ENCODE data around the gene TSPAN1.

The TSPAN1 gene

DNA sequence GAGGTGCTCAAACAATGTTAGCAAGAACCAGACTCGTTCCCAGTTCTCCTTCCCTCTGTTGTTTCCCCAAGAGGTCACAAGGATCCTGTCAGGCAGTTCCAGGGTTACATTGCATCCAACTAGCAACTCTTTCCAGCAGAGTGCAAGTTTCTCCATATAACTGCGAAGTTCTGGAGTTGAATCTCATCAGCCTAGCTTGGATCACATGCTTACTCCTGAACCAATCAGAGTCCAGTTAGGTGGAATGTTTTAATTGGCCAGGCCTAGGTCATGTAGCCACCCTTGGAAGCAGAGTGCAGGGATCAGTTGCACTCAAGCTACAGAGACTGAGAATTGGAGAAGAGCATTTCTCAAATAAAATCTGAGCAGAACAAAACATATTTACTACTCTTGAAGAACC, 26.6 kb upstream of the TSPAN1 start:
- DNase-seq (ENCODE audit: low read depth), result no peak
- no peak overlapping the region for H3K4me3 ChIP-seq (ENCODE audit: low read length)
- no peak for TF ChIP-seq CTCF (conservative IDR thresholded peaks at IDR 0.05; ENCODE audit: low read length)

GRCh38 chr1:46150085-46150484, 24.8 kb upstream of the TSPAN1 start:
- no peak for DNase-seq (ENCODE audit: low read depth)
- no peak overlapping the region for H3K4me3 ChIP-seq (ENCODE audit: low read length)
- TF ChIP-seq CTCF (conservative IDR thresholded peaks at IDR 0.05; ENCODE audit: low read length), result no peak

DNA sequence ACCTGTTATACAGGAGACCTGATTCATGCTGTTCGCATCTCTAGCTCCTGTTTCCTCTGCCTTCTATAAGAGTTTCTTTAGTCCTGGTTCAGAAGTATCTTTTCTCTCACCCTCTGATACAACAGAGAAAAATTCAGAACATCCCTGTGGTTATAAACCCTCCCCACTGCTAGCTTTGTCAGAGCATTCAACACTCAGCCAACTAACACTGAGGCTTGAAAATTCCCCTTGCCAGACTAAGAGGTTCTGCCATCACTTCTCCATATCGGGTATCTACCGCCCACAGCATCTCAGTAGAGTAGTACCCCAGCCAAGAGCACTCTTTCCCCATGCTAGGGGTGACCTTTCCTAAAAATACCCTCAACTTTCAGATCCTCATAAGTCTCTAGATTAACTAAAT, 22.9 kb upstream of the TSPAN1 start:
- DNase-seq (ENCODE audit: low read depth), result peak; percentile 80
- H3K4me3 ChIP-seq (ENCODE audit: low read length), result no peak overlapping the region
- TF ChIP-seq CTCF (conservative IDR thresholded peaks at IDR 0.05; ENCODE audit: low read length), result no peak

DNA sequence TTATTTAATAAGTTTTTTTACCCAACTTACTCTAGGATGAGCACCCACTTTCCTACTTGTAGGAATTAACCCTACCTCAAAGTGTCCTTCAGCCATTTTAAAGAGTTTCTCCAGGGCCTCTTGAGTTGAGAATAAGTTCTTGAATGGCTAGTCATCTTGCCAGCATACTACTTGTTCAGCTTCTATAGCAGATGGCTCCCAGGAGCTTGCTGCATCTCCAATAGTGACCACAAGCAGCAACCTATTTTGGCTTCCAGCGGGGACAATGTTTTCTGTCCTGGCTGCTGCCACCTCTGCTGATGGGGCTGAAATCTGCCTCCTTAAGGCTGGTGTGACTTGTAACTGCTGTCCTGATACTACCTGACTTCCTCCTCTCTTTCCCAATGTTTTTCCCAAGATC, 21.7 kb upstream of the TSPAN1 start:
- H3K4me3 ChIP-seq (ENCODE audit: low read length), result no peak overlapping the region
- TF ChIP-seq CTCF (conservative IDR thresholded peaks at IDR 0.05; ENCODE audit: low read length), result no peak
- DNase-seq (ENCODE audit: low read depth), result peak; percentile 18

GRCh38 chr1:46153732-46154131, 21.2 kb upstream of the TSPAN1 start:
- TF ChIP-seq CTCF (conservative IDR thresholded peaks at IDR 0.05; ENCODE audit: low read length), result no peak
- no peak for DNase-seq (ENCODE audit: low read depth)
- no peak overlapping the region for H3K4me3 ChIP-seq (ENCODE audit: low read length)

DNA sequence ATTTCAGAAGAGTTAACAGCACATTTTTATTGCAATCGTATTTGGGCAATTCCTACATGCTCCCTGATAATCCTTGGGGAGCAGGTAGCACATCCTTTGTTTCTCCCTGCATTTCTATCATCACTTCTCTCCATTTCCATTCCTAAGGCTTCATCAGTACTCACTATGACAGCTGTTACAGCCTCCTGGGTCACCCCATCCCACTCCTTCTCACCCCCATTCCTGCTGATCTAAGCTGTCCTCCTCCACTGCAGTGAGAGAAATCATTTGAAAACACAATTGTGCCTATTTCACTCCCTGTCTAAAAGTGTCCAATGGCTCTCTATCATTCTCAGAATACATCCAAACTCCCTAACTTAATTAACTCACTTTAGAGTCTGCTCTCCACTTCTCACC, 17.0 kb upstream of the TSPAN1 start:
- no peak for DNase-seq (ENCODE audit: low read depth)
- no peak for TF ChIP-seq CTCF (conservative IDR thresholded peaks at IDR 0.05; ENCODE audit: low read length)
- H3K4me3 ChIP-seq (ENCODE audit: low read length), result no peak overlapping the region

GRCh38 chr1:46158312-46159281, 16.3 kb upstream of the TSPAN1 start:
- no peak overlapping the region for H3K4me3 ChIP-seq (ENCODE audit: low read length)
- no peak for DNase-seq (ENCODE audit: low read depth)
- TF ChIP-seq CTCF (conservative IDR thresholded peaks at IDR 0.05; ENCODE audit: low read length), result no peak
